HepG2 (cell line): ENCODE results near the gene CASP1. TPM values are rescaled to one million over a fixed set of nuclear protein-coding genes. Genes with fewer than 3 reads are reported as not detected.

Source experiments
- ARNTL ChIP-seq: sonication (generic); formaldehyde crosslinking; IDR thresholded peaks from 2 replicates; pipeline ENCODE4 v1.4.0; 2020; ENCODE audit warnings: mild to moderate bottlenecking, missing genetic modification reagents
- ATF2 ChIP-seq: sonication (generic); formaldehyde crosslinking; IDR thresholded peaks from 2 replicates; pipeline ENCODE4 v1.4.0; 2020; ENCODE audit warnings: missing genetic modification reagents
- ATRX ChIP-seq: sonication (generic); formaldehyde crosslinking; IDR thresholded peaks from 2 replicates; pipeline ENCODE4 v1.4.0; 2020; ENCODE audit warnings: missing genetic modification reagents, borderline replicate concordance
- DRAP1 ChIP-seq: IDR thresholded peaks from 2 replicates; pipeline ENCODE4 v1.6.1; 2016; ENCODE audit warnings: missing genetic modification reagents, missing compliant biosample characterization
- E2F5 ChIP-seq: sonication (generic); formaldehyde crosslinking; conservative IDR thresholded peaks from 2 replicates; pipeline ENCODE4 v1.4.0; 2020; ENCODE audit warnings: missing genetic modification reagents
- HOMEZ ChIP-seq: IDR thresholded peaks from 2 replicates; pipeline ENCODE4 v1.6.1; 2016; ENCODE audit warnings: low read depth
- ISL2 ChIP-seq: sonication (generic); formaldehyde crosslinking; IDR thresholded peaks from 2 replicates; pipeline ENCODE4 v1.5.0; 2020; ENCODE audit warnings: missing genetic modification reagents
- PRPF4 ChIP-seq: fragments of 200-400 bp; formaldehyde crosslinking; IDR thresholded peaks from 2 replicates; pipeline ENCODE4 v1.6.1; 2016; ENCODE audit warnings: low read length, low read depth; ENCODE audit not compliant: poor library complexity, severe bottlenecking
- RFXANK ChIP-seq: IDR thresholded peaks from 2 replicates; pipeline ENCODE4 v1.6.1; 2016
- SCMH1 ChIP-seq: sonication (generic); formaldehyde crosslinking; IDR thresholded peaks from 2 replicates; pipeline ENCODE4 v1.9.0; 2021; ENCODE audit warnings: missing genetic modification reagents, mild to moderate bottlenecking, borderline replicate concordance
- SIX1 ChIP-seq: sonication (generic); formaldehyde crosslinking; IDR thresholded peaks from 2 replicates; pipeline ENCODE4 v1.4.0; 2020; ENCODE audit warnings: missing genetic modification reagents, borderline replicate concordance
- SOX6 ChIP-seq, 2 experiments: fragments of 450-650 bp in 1 of 2; sonication (generic) in 1 of 2; formaldehyde crosslinking in 1 of 2; IDR thresholded peaks; 2 replicates each; pipeline versions ENCODE4 v1.4.0 to v1.6.1; 2017 to 2020; ENCODE audit warnings: antibody characterized with exemption in 1 of 2, mild to moderate bottlenecking in 1 of 2, missing genetic modification reagents in 1 of 2
- SP1 ChIP-seq, 2 experiments: fragments of 450-650 bp in 1 of 2; sonication (generic) in 1 of 2; formaldehyde crosslinking in 1 of 2; IDR thresholded peaks; 2 replicates each; pipeline versions ENCODE4 v1.4.0 to v1.6.1; 2016 to 2020; ENCODE audit warnings: missing genetic modification reagents in 1 of 2
- STAT5B ChIP-seq: sonication (generic); formaldehyde crosslinking; IDR thresholded peaks from 2 replicates; pipeline ENCODE4 v1.4.0; 2020; ENCODE audit warnings: missing genetic modification reagents
- TAF15 ChIP-seq: fragments of 200-400 bp; formaldehyde crosslinking; IDR thresholded peaks from one replicate; pipeline ENCODE4 v1.6.1; 2018; ENCODE audit warnings: mild to moderate bottlenecking, low read depth, low read length; ENCODE audit not compliant: poor library complexity, severe bottlenecking
- TFDP2 ChIP-seq: sonication (generic); formaldehyde crosslinking; IDR thresholded peaks from 2 replicates; pipeline ENCODE4 v1.4.0; 2020; ENCODE audit warnings: missing genetic modification reagents
- THAP7 ChIP-seq: sonication (generic); formaldehyde crosslinking; IDR thresholded peaks from 2 replicates; pipeline ENCODE4 v1.8.1; 2023; ENCODE audit warnings: mild to moderate bottlenecking, missing genetic modification reagents
- TSC22D2 ChIP-seq: sonication (generic); formaldehyde crosslinking; IDR thresholded peaks from 2 replicates; pipeline ENCODE4 v1.5.1; 2020; ENCODE audit warnings: missing genetic modification reagents, mild to moderate bottlenecking, borderline replicate concordance
- YY1 ChIP-seq: IDR thresholded peaks from 2 replicates; pipeline ENCODE4 v1.6.1; 2011; ENCODE audit warnings: low read length, low read depth, moderate library complexity, mild to moderate bottlenecking; ENCODE audit not compliant: insufficient read depth, insufficient replicate concordance
- ZNF484 ChIP-seq: sonication (generic); formaldehyde crosslinking; IDR thresholded peaks from 2 replicates; pipeline ENCODE4 v1.5.1; 2020; ENCODE audit warnings: mild to moderate bottlenecking, low read depth, missing genetic modification reagents, borderline replicate concordance
- ZNF562 ChIP-seq: sonication (generic); formaldehyde crosslinking; IDR thresholded peaks from 2 replicates; pipeline ENCODE4 v1.8.0; 2022; ENCODE audit warnings: missing genetic modification reagents, borderline replicate concordance
- ZNF564 ChIP-seq: sonication (generic); formaldehyde crosslinking; IDR thresholded peaks from 2 replicates; pipeline ENCODE4 v1.8.1; 2023; ENCODE audit warnings: mild to moderate bottlenecking, missing genetic modification reagents
- ZNF580 ChIP-seq: IDR thresholded peaks from 2 replicates; pipeline ENCODE4 v1.6.1; 2016; ENCODE audit warnings: low read depth, borderline replicate concordance
- polyA plus RNA-seq, 8 experiments: library from polyadenylated mRNA; depleted of rRNA in 3 of 8; stranded (reverse) in 7 of 8; unstranded in 1 of 8; fragments of >200 nt; fragmentation: Illumina TruSeq in 4 of 8; extraction: Trizol in 4 of 8; gene quantifications; 2 replicates each; pipeline versions ENCODE4 v1.2.1 to v1.2.3, GENCODE V29; 2011 to 2016; ENCODE audit warnings: low read depth in 4 of 8, missing spikeins in 1 of 8, mixed read lengths in 1 of 8; ENCODE audit not compliant: insufficient read depth in 1 of 8
- total RNA-seq, 5 experiments: library from RNA; depleted of rRNA; stranded (reverse); fragments of >200 nt; fragmentation: Illumina TruSeq; extraction: Trizol; gene quantifications; 2 replicates each; pipeline ENCODE4 v1.2.3, GENCODE V29; 2016; ENCODE audit warnings: low read depth in 1 of 5

The CASP1 gene
- total and polyA plus RNA-seq, 2 of the 13 experiments (the other 11 are each of a cell fraction or from before 2014, with no cell fraction given): 0.34 to 5.2 TPM

- TF ChIP-seq PRPF4 (no peak), SCMH1 (CRISPR knock-in tag) (no peak), TSC22D2 (CRISPR knock-in tag) (no peak), ATRX (no peak), ZNF484 (CRISPR knock-in tag) (no peak), STAT5B (CRISPR knock-in tag) (no peak), THAP7 (CRISPR knock-in tag) (no peak), RFXANK (CRISPR knock-in tag) (no peak), TAF15 (no peak), E2F5 (no peak), HOMEZ (CRISPR knock-in tag) (0 out of 2 replicates have a peak, but pooled peaks have one; percentile 11), ATF2 (no peak), SOX6 (IDR thresholded peaks at IDR 0.05) (no peak), SOX6 (CRISPR knock-in tag; IDR thresholded peaks at IDR 0.05) (peak; percentile 80), ZNF562 (no peak), ZNF564 (CRISPR knock-in tag) (no peak), ZNF580 (CRISPR knock-in tag) (no peak), YY1 (no peak), DRAP1 (CRISPR knock-in tag) (no peak), SP1 (IDR thresholded peaks at IDR 0.05) (no peak), SP1 (CRISPR knock-in tag; IDR thresholded peaks at IDR 0.05) (no peak), ARNTL (no peak), ISL2 (peak; percentile 91), SIX1 (CRISPR knock-in tag) (peak; percentile 83; the same call in 1 of the 2 replicates), TFDP2 (no peak)
Observed at GRCh38 chr11:105057432-105057831, 22.5 kb upstream of the CASP1 start (continued).
